Posterior vena cava (tissue), 2 donors: ENCODE data around the gene GNAT3. TPM values are rescaled to one million over a fixed set of nuclear protein-coding genes. Genes with fewer than 3 reads are reported as not detected.

Source experiments
- DNase-seq: peaks from one replicate; pipeline ENCODE4 v3.0.0-alpha.2; 2020; ENCODE audit warnings: low spot score
- intact Hi-C, 2 donors: fragments of 100-400 bp; cut with DNase I; formaldehyde crosslinking; loops; one replicate each; pipeline versions ENCODE4 v1.14.1 to v1.14.2; 2022 to 2023
- total RNA-seq, 2 donors: library from RNA; stranded (reverse); fragmentation: NEBNext Ultra II Directional; extraction: Animal tissue kit (Norgen Biotek cat#: 25700); gene quantifications; one replicate each; pipeline ENCODE4 v1.2.1, GENCODE V29; 2021
- donor health status: DM: yes; HTN: yes; CAD: no.
- donor health status: DM: yes; HTN: yes; CAD: no.

GNAT3 gene
- total RNA-seq, 2 donors from 2014 or later = not detected

- intact Hi-C loops = no loop called here
- no peak for DNase-seq
Measured at GRCh38 chr7:80472491-80473200, 39.2 kb downstream of the GNAT3 start.

DNA sequence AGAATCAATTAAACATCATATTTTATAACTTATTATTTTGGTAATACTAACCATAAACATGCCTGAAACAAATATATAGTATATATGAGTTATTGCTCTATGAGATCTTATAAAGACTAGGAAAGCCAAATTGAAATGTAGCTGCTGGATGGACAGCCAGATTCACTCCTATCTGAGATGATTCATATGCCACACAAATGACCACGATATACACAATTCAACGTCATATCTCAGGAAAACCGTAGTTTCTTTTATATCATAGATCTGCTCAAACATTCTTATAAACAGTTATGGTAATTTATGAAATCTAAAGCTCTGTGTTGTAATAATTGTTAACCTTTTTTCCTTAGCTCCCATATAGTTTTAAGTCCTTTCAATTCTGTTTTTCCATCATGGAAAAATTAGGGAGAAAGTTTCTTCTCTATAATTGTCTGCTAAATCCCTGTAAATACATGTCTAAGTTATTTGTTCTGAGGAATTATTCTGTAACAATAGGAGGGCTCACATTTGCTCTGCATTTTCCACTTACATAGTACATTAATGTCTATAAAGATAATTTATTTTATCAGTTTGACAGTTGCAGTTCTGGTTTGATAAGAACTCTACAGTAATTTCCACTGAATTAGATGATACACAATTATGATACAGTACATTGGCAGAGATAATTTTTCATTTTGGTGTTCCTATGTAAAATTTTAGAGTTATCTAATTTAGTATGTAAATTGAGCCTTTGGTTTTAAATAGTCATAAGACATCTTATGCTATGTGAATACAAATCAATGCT is 42.7 kb downstream of the GNAT3 start:
- no peak for DNase-seq
- intact Hi-C loops = no loop called here

DNA sequence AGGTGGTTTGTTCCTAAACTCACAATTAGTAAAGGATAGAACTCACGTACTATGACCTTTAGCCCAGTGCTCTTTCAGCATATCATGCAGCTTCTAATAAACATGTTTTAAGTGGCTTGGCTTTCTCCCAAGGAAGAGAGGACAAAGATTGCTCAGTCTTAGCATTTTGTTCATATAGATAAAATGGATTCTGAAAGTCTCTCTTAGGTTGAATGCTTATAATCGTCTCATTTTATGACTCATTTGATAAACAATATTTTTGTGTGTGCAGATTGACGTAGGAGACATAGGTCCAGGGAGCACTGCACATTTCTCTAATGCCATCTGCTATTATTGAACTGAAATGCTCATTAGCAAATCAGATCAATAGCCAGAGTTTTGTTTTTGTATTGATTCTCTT is 44.8 kb downstream of the GNAT3 start:
- intact Hi-C loops = no loop called here
- no peak for DNase-seq

GRCh38 chr7:80466636-80467035 is 45.2 kb downstream of the GNAT3 start:
- no peak for DNase-seq
- intact Hi-C loops = no loop called here

GRCh38 chr7:80464211-80464610 is 47.7 kb downstream of the GNAT3 start:
- intact Hi-C loops = no loop called here
- DNase-seq = no peak

DNA sequence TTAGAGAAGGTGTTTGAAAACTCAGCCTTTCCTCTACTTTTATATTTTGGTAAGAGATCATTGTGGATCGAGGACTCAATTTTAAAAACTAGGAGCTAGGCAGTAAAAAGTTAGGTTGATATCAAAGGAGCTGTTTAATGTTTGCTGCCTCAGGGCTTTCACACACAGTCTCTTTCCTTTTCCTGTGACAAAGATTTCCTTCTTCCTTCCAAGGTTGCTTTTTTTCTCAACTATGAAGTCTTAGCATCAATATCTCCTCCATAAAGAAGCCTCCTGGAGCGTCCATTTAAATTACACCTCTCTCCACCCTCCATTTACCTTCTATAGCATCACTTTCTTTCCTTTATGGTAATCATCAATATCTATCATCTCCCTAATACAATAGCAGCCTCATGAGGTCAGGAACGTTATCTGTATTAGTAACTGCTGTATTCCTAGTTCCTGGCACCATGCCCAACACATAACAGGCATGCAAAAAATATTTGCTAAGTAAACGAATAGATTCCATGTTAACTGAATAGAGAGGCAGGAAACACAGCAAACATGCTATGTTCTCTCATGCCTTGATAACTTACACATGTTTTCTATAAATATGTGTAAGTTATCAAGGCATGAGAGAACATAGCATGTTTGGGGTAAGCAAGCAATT is 48.5 kb downstream of the GNAT3 start:
- DNase-seq = no peak
- intact Hi-C loops = no loop called here

GRCh38 chr7:80460857-80461256 is 51.0 kb downstream of the GNAT3 start:
- intact Hi-C loops = no loop called here

DNA sequence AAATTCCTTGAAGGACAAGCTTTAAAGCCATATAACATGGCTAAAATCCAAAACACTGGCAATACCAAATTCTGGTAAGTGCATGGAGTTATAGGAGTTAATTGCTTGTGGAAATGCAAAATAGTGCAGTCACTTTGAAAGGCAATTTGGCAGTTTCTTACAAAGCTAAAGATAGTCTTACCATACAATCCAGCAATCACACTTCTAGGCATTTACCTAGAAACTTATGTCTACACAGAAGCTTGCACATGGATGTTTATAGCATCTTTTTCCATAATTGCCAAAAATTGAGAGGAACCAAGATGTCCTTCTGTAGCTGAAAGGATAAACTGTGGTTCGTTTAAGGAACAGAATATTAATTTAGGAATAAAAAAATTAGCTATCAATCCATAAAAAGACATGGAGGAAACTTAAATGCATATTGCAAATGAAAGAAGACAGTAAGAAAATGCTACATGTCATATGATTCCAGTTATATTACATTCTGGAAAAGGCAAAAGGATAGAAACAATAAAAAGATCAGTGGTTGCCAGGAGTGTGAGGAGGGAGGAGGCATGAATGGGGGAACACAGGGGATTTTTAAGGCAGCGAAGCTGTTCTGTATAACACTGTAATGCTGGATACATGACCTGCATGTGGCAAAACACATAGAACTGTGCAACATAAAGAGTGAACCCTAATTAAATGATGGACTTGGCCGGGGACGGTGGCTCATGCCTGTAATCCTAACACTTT is 51.9 kb downstream of the GNAT3 start:
- intact Hi-C loops = no loop called here
- no peak for DNase-seq

More at GRCh38 chr7:80460857-80461256, 51.0 kb downstream of the GNAT3 start:
- DNase-seq = no peak

GRCh38 chr7:80458822-80459725 is 52.8 kb downstream of the GNAT3 start:
- no peak for DNase-seq
- intact Hi-C loops = no loop called here

GRCh38 chr7:80453699-80454340 is 58.0 kb downstream of the GNAT3 start:
- no peak for DNase-seq
- intact Hi-C loops = no loop called here

- intact Hi-C loops = no loop called here
- no peak for DNase-seq
Measured at GRCh38 chr7:80450621-80451308, 61.1 kb downstream of the GNAT3 start.

GRCh38 chr7:80449836-80450235 is 62.0 kb downstream of the GNAT3 start:
- no peak for DNase-seq
- intact Hi-C loops = no loop called here

GRCh38 chr7:80445351-80445750 is 66.5 kb downstream of the GNAT3 start:
- DNase-seq = no peak
- intact Hi-C loops = no loop called here

- DNase-seq = no peak
- intact Hi-C loops = no loop called here
Measured at GRCh38 chr7:80444811-80445210, 67.1 kb downstream of the GNAT3 start.

DNA sequence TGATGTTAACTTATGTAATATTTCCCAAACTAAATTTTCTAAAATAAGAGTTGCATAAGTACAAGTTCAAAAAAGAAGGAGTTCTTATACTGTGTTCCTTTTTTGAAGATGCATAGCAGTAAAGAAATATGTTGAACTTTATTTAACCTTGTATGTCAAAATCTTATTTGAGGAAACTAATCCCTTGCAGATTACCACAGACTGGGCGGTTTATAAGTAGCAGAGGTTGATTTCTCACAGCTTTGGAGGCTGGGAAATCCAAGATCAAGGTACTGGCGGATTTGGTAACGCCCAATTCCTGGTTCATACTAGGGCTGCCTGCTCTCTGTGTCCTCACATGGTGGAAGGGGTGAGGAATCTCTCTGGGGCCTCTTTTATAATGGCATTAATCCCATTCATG is 68.5 kb downstream of the GNAT3 start:
- intact Hi-C loops = no loop called here
- DNase-seq = no peak

DNA sequence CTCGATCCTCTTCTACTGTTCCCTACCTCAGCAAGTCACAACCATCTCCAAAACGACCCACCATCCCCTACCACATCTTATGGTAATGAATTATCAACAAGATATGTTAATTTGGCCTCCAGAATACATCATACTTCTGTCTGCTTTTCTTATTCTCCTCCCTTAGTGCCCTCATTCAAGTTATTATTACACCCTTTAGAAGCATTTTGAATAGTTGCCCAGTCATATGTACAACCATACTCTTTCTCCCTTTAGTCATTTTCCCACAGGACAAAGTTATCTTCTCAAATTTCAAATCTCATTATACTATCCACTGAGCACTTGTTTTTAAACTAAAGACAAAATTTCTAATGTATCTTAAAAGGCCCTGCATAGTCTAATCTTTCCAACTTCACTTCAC is 71.0 kb downstream of the GNAT3 start:
- intact Hi-C loops = no loop called here
- no peak for DNase-seq

DNA sequence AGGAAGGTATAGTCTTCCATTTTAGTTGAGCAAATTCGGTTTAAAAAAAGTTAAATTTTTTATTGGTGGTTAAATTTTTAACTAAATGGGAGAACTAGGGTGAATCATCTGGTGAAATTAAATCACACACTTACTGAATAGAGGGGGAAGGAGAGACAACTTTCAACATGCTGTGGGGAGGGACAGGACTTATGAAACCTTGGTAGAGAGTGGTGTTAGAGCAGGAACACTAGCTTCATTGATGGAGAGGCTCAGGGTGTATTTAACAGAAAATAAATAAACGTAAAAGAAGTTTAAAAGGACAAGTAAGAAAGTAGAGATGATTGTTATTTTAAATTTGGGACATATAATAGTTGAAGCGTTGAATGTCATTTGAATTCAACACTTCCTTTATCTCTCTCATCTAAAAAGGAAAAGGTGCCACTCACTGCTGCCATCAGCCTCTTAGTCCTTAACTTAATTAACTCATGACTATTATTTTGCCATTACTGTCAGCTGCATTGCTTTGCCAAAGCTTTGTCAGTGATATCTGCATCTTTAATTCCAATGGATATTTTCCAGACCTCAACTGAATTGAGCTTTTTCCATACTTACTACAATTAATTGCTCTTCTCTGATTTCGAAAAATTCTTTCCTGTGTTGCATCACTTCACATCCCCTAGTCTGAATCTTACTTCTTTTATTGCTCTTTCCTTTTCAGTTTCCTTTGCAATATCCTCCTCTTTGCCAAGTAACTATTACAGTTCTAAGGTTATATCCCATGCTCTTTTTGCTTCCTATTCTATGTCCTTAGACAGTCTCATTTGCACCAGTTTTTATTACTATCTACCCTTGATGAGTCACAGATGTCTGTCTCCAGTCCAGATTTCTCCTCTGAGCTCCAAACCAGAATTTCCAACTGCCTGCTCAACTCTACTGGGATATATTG is 71.7 kb downstream of the GNAT3 start:
- DNase-seq = no peak
- intact Hi-C loops = loop anchor here (10.0 kb wide), 2 partner anchors 205 to 225 kb away; no protein-coding TSS in a partner anchor
